GM10266 (cell line): ENCODE measurements around the gene TRPV3.
"Not testable (repeated sequence)": the region's sequence is repeated elsewhere in the genome, so short reads cannot be mapped to it uniquely, and the experiment has no call there.

Source experiments
- DNase-seq: peaks from one replicate; pipeline ENCODE4 v3.0.0; 2012; ENCODE audit errors: extremely low spot score
- TF ChIP-seq, protein P1 (sequence below): IDR thresholded peaks from 2 replicates; pipeline ENCODE4 v1.5.1; 2012; ENCODE audit warnings: mild to moderate bottlenecking, low read depth; ENCODE audit not compliant: control insufficient read depth, insufficient read depth; ENCODE audit errors: missing control alignments

TRPV3 gene

GRCh38 chr17:3528880-3529511 is 28.6 kb downstream of the TRPV3 start:
- TF ChIP-seq, protein P1, sequence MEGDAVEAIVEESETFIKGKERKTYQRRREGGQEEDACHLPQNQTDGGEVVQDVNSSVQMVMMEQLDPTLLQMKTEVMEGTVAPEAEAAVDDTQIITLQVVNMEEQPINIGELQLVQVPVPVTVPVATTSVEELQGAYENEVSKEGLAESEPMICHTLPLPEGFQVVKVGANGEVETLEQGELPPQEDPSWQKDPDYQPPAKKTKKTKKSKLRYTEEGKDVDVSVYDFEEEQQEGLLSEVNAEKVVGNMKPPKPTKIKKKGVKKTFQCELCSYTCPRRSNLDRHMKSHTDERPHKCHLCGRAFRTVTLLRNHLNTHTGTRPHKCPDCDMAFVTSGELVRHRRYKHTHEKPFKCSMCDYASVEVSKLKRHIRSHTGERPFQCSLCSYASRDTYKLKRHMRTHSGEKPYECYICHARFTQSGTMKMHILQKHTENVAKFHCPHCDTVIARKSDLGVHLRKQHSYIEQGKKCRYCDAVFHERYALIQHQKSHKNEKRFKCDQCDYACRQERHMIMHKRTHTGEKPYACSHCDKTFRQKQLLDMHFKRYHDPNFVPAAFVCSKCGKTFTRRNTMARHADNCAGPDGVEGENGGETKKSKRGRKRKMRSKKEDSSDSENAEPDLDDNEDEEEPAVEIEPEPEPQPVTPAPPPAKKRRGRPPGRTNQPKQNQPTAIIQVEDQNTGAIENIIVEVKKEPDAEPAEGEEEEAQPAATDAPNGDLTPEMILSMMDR, result no peak

GRCh38 chr17:3528403-3528851 is 29.2 kb downstream of the TRPV3 start:
- DNase-seq, result no peak
- TF ChIP-seq, protein P1, result no peak

More at GRCh38 chr17:3528880-3529511, 28.6 kb downstream of the TRPV3 start:
- DNase-seq, result no peak

GRCh38 chr17:3527896-3528295 is 29.7 kb downstream of the TRPV3 start:
- TF ChIP-seq, protein P1, result no peak
- DNase-seq, result no peak

GRCh38 chr17:3527468-3527867 is 30.1 kb downstream of the TRPV3 start:
- TF ChIP-seq, protein P1, result no peak

GRCh38 chr17:3526971-3527370 is 30.6 kb downstream of the TRPV3 start:
- TF ChIP-seq, protein P1, result no peak
- no peak for DNase-seq

More at GRCh38 chr17:3527468-3527867, 30.1 kb downstream of the TRPV3 start:
- no peak for DNase-seq

GRCh38 chr17:3526491-3526890 is 31.1 kb downstream of the TRPV3 start:
- DNase-seq, result no peak
- TF ChIP-seq, protein P1, result no peak

DNA sequence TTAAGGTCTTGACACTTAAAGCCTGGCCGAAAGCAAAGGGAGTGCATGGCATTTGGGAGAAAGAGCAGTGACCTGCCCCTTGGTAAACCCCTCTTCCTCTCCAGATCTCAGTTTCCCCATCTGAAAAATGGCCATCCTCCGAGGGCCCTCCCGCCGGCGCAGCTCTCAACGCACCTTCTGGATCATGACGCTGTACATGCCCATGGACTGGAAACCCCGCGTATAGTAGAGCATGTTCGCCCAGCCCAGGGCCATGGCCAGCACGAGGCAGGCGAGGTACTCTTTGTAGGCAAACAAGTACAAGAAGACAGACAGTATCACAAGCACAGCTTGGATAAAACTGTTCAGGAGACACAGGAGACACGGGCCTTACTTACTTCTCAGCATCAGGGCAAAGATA is 33.6 kb downstream of the TRPV3 start:
- TF ChIP-seq, protein P1, result no peak
- no peak for DNase-seq

DNA sequence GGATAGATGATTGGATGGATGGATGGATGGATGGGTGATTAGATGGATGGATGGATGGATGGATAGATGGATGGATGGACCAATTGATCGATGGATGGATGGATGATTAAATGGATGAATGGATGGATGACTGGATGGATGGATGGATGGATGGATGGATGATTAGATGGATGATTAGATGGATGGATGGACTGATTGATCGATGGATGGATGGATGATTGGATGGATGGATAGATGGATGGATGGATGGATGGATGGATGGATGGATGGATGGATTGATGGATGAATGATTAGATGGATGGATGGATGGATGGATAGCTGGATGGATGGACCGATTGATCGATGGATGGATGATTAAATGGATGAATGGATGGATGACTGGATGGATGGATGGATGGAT is 38.1 kb downstream of the TRPV3 start:
- not testable (repeated sequence) for DNase-seq
